Transverse colon (tissue), 3 donors: ENCODE results near the gene SLC39A11.

Experiments used
- CTCF ChIP-seq, 5 experiments: fragments of 200-600 bp in 3 of 5; fragments of 450-650 bp in 2 of 5; sonication (generic) in 3 of 5; IDR thresholded peaks; 1 replicate in 2 of 5; 2 replicates in 3 of 5; pipeline ENCODE4 v1.5.1; 2016 to 2017; ENCODE audit warnings: antibody characterized with exemption in 5 of 5, inconsistent platforms in 3 of 5, mild to moderate bottlenecking in 2 of 5, moderate library complexity in 1 of 5
- POLR2A ChIP-seq: fragments of 450-650 bp; IDR thresholded peaks from one replicate; pipeline ENCODE4 v1.6.1; 2016; ENCODE audit warnings: antibody characterized with exemption, mild to moderate bottlenecking, moderate library complexity

- TF ChIP-seq CTCF (IDR thresholded peaks at IDR 0.05) (no peak), POLR2A (no peak)
These were observed 48.9 kb upstream of the SLC39A11 start for GRCh38 chr17:73141411-73141810.
